Activated CD8-positive, alpha-beta T cell treated with anti-CD3 and anti-CD28 coated beads for 36 hours (primary cell): ENCODE data around the gene LOXL3. TPM values are rescaled to one million over a fixed set of nuclear protein-coding genes. Genes with fewer than 3 reads are reported as not detected.

Experiments used
- ATAC-seq: fragments of 200-7000 bp; cut with Tn5 transposase; one replicate; pipeline ENCODE4 v1.10.0; 2021; ENCODE audit warnings: mild to moderate bottlenecking, moderate library complexity
- CTCF ChIA-PET: fragments of 350-600 bp; sonication (Branson Sonifier 250); formaldehyde crosslinking; loops from one replicate; lab custom pipeline; 2021; ENCODE audit warnings: antibody characterized with exemption; lab: Charles Lee
- POLR2A ChIA-PET: fragments of 350-600 bp; sonication (Branson Sonifier 250); formaldehyde crosslinking; loops from one replicate; lab custom pipeline; 2021; ENCODE audit warnings: antibody characterized with exemption; lab: Charles Lee
- DNase-seq: peaks from one replicate; pipeline ENCODE4 v3.0.0-alpha.2; 2020
- H3K27ac Mint-ChIP-seq: one replicate; pipeline ENCODE4 v1.8.0; 2021; ENCODE audit warnings: mild to moderate bottlenecking, mixed read lengths
- H3K27me3 Mint-ChIP-seq: one replicate; pipeline ENCODE4 v1.8.0; 2021; ENCODE audit warnings: mixed read lengths
- H3K36me3 Mint-ChIP-seq: one replicate; pipeline ENCODE4 v1.8.0; 2021; ENCODE audit warnings: low read depth, mixed read lengths
- H3K4me1 Mint-ChIP-seq: one replicate; pipeline ENCODE4 v1.8.0; 2021; ENCODE audit warnings: low read depth, mixed read lengths
- H3K4me3 Mint-ChIP-seq: one replicate; pipeline ENCODE4 v1.8.0; 2021; ENCODE audit warnings: mild to moderate bottlenecking, moderate library complexity, mixed read lengths
- H3K9me3 Mint-ChIP-seq: one replicate; pipeline ENCODE4 v1.8.0; 2021; ENCODE audit warnings: mixed read lengths
- intact Hi-C: fragments of 100-400 bp; cut with micrococcal nuclease; formaldehyde crosslinking; loops from one replicate; pipeline ENCODE4 v1.10.0; 2022
- total RNA-seq, 2 experiments: library from RNA; stranded (reverse); gene quantifications; one replicate each; pipeline ENCODE4 v1.2.3, GENCODE V29; 2021
- TF ChIP-seq, protein P1 (sequence below): fragments of 200-600 bp; IDR thresholded peaks from one replicate; pipeline ENCODE4 v1.8.0; 2022; ENCODE audit warnings: antibody characterized with exemption, mild to moderate bottlenecking

Gene LOXL3
- total RNA-seq, 2 experiments from 2014 or later: 0.38 to 0.60 TPM

DNA sequence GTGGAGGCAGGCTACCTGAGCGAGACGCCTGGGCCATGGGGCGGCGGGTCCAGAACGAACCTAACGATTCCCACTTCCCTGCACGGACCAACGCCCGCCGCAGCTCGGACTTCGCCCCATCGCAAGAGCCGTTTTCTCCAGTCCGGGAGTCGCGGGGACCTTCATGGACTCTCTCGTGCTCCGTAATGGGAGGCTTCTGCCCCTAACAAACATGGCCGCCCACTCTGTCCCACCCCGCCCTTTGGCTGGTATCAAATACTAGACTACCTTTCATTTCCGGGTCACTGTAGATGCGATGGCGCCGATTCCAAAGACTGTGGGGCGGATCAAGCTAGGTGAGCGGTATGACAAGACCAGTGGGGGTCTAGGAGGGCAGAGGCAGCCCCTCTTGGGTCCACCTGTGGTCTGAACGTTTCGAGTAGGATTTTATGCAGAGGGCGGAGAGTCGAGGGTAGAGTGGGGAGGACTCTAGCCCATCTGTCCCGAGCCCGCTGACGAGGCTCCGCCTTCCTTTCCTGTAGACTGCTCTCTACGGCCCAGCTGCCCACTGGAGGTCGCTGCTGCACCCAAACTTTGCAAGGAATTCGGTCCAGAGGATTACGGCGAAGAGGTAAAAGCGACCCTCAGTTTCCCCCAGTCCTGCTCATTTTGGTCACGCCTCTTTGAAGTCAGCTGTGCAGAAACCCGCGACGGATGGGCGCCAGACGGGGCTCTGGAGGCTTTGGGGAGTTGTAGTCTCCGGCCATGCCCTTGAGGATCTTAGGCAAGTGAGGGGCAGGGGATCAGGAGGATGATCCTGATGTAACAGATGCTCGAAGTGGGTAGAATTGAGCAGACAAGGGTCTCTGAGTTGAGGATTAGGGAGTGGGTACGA is 70.7 kb downstream of the LOXL3 start, which contains the start of the genes CCDC142 and TTC31:
CCDC142 (minus strand) TSS at position 198 of the 874 bp plus-strand sequence; CDS start at position 37, 161 bp downstream.
TTC31 (plus strand) TSS at position 281 of the 874 bp plus-strand sequence; CDS start at position 296, 15 bp downstream.
- Mint-ChIP-seq H3K27ac (peak within 1 kb of the TSS; percentile 100), H3K27me3 (no peaks in the 10 kb centered on the region), H3K4me3 (peak within 1 kb of the TSS; percentile 86), H3K36me3 (peaks cover 22% of the 10 kb centered on the region), H3K4me1 (peaks cover 25% of the 10 kb centered on the region), H3K9me3 (no peaks in the 10 kb centered on the region)
- TF ChIP-seq, protein P1, sequence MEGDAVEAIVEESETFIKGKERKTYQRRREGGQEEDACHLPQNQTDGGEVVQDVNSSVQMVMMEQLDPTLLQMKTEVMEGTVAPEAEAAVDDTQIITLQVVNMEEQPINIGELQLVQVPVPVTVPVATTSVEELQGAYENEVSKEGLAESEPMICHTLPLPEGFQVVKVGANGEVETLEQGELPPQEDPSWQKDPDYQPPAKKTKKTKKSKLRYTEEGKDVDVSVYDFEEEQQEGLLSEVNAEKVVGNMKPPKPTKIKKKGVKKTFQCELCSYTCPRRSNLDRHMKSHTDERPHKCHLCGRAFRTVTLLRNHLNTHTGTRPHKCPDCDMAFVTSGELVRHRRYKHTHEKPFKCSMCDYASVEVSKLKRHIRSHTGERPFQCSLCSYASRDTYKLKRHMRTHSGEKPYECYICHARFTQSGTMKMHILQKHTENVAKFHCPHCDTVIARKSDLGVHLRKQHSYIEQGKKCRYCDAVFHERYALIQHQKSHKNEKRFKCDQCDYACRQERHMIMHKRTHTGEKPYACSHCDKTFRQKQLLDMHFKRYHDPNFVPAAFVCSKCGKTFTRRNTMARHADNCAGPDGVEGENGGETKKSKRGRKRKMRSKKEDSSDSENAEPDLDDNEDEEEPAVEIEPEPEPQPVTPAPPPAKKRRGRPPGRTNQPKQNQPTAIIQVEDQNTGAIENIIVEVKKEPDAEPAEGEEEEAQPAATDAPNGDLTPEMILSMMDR: peak; percentile 83
- ATAC-seq (peak; percentile 93), DNase-seq (peak; percentile 98)
- ChIA-PET CTCF (interaction anchor here (0.7 to 5.9 kb wide), 29 partner anchors 9 to 116 kb away, joined by 3 to 108 read pairs (median 4); partner anchors contain the start of genes AUP1, HTRA2, INO80B and LBX2), POLR2A (interaction anchor here (0.7 to 4.2 kb wide), 17 partner anchors 10 to 284 kb away, joined by 3 to 48 read pairs (median 4); partner anchors contain the start of genes AUP1, HTRA2, INO80B and LBX2)
- intact Hi-C loops: loop anchor here (1.0 to 5.0 kb wide), 3 partner anchors 28 to 104 kb away; partner anchors contain the start of gene INO80B

Other genes with a start within 250 kb of the LOXL3 start
- 1 to 10 TPM; 1.8 to 2.0 TPM for gene SLC4A5, start 210.5 kb downstream of the LOXL3 start, total RNA-seq
- gene DCTN1, start 173.6 kb downstream of the LOXL3 start, total RNA-seq: 10 to 100 TPM; 67.3 to 81.4 TPM
- gene C2orf81, start 132.3 kb downstream of the LOXL3 start, total RNA-seq: 1 to 10 TPM; 2.6 to 3.9 TPM
- 100 to 1,000 TPM; 129 to 132 TPM for gene WDR54, start 132.2 kb downstream of the LOXL3 start, total RNA-seq
- gene RTKN, start 112.0 kb downstream of the LOXL3 start, total RNA-seq: 1 to 10 TPM; 1.2 to 1.6 TPM
- gene INO80B, start 98.9 kb downstream of the LOXL3 start, total RNA-seq: 10 to 100 TPM; 23.9 to 24.2 TPM
- 10 to 100 TPM; 20.3 to 23.0 TPM for gene WBP1, start 95.5 kb downstream of the LOXL3 start, total RNA-seq
- gene MOGS, start 88.6 kb downstream of the LOXL3 start, total RNA-seq: 10 to 100 TPM; 50.8 to 53.1 TPM
- gene MRPL53, start 81.3 kb downstream of the LOXL3 start, total RNA-seq: 100 to 1,000 TPM; 111 to 113 TPM
- 10 to 100 TPM in 1 of 2 experiments, 1 to 10 TPM in 1; 7.2 to 10.3 TPM for gene CCDC142, start 70.9 kb downstream of the LOXL3 start, total RNA-seq
- gene TTC31, start 70.9 kb downstream of the LOXL3 start, total RNA-seq: 10 to 100 TPM; 20.3 to 21.9 TPM
- under 1 TPM; 0.36 to 0.43 TPM for gene LBX2, start 54.3 kb downstream of the LOXL3 start, total RNA-seq
- gene PCGF1, start 46.2 kb downstream of the LOXL3 start, total RNA-seq: 10 to 100 TPM; 16.1 to 21.1 TPM
- under 1 TPM in 1 of 2 experiments, not detected in 1; 0.16 TPM for gene TLX2, start 39.5 kb downstream of the LOXL3 start, total RNA-seq
- gene DQX1, start 27.7 kb downstream of the LOXL3 start, total RNA-seq: under 1 TPM; 0.50 to 0.96 TPM
- gene AUP1, start 24.2 kb downstream of the LOXL3 start, total RNA-seq: 10 to 100 TPM; 90.8 to 92.7 TPM
- gene HTRA2, start 24.0 kb downstream of the LOXL3 start, total RNA-seq: 10 to 100 TPM; 42.0 to 45.0 TPM
- 10 to 100 TPM; 15.0 to 16.6 TPM for gene DOK1, start 778 bp upstream of the LOXL3 start, total RNA-seq
- not detected for gene M1AP, start 94.4 kb upstream of the LOXL3 start, total RNA-seq
- 1 to 10 TPM; 3.1 to 4.2 TPM for gene SEMA4F, start 100.3 kb upstream of the LOXL3 start, total RNA-seq